Measurements from ENCODE around the gene ATXN7. TPM values are rescaled to one million over a fixed set of nuclear protein-coding genes. Genes with fewer than 3 reads are reported as not detected.

The ATXN7 gene
- total RNA-seq, 2 experiments from 2014 or later: 59.5 to 61.2 TPM

DNA sequence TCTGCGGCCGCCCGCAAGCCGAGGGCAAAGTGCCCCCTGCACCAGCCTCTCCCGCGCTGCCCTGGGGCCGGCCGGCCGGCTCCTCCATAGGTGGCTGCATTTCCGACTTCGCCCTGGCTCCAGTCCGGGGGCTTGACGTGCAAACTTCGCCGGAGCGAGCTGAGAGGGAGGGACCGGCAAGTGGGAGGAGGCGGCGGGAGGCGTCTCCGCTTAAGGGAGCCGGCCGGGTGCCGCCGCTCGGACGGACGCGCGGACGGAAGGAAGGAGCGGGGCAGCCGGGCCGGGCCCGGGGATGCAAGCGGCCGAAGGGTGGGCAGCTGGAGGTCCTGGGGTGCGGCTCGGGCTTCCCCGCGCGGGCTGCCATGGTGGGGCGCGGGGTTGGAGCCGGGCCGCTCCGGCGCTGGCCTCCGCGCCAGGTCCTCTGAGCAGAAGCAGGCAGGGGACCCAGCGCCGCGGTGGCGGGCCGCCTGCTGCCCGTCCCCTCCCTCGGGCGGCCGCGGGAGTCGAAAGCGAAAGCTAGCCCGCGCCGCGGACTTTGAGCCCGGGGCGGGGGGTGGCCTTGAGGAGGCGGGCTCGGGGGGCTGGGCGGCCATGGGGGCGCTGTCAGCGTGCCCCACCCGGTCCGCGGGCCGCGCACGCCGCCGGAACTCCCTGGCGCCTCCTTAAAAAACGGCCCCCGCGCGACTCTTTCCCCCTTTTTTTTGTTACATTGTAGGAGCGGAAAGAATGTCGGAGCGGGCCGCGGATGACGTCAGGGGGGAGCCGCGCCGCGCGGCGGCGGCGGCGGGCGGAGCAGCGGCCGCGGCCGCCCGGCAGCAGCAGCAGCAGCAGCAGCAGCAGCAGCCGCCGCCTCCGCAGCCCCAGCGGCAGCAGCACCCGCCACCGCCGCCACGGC, 48.5 kb downstream of the ATXN7 start, which contains the start of gene SCAANT1:
TSS of gene SCAANT1 (minus strand) at position 511 of the 895 bp plus-strand sequence.
- ChIA-PET CTCF (interaction anchor here (0.7 to 1.0 kb wide), 3 partner anchors 48 to 110 kb away, joined by 3 read pairs; partner anchors contain the start of genes ATXN7 and THOC7), POLR2A (interaction anchor here (0.6 to 3.1 kb wide), 25 partner anchors 10 to 111 kb away, joined by 3 to 32 read pairs (median 4); partner anchors contain the start of genes ATXN7, PSMD6 and THOC7)
- Mint-ChIP-seq H3K36me3 (ENCODE audit: low read depth) (peaks cover 35% of the 10 kb centered on the region), H3K4me1 (peaks cover 51% of the 10 kb centered on the region), H3K4me3 (peak within 1 kb of the TSS; percentile 85), H3K9me3 (no peaks in the 10 kb centered on the region), H3K27ac (peak within 1 kb of the TSS; percentile 96), H3K27me3 (no peaks in the 10 kb centered on the region)
- peak; percentile 80 for DNase-seq

GRCh38 chr3:63912768-63913588, 49.3 kb downstream of the ATXN7 start:
- ChIA-PET POLR2A (interaction anchor here (0.6 to 3.1 kb wide), 17 partner anchors 11 to 110 kb away, joined by 3 to 32 read pairs (median 5); partner anchors contain the start of genes ATXN7, PSMD6 and THOC7), CTCF (no interaction called here)
- peak; percentile 56 for DNase-seq
- H3K4me1 Mint-ChIP-seq: peaks cover 59% of the 10 kb centered on the region
- H3K27ac Mint-ChIP-seq: peak overlapping the region; percentile 79
- peak overlapping the region; percentile 81 for H3K4me3 Mint-ChIP-seq
- H3K36me3 Mint-ChIP-seq (ENCODE audit: low read depth): peaks cover 43% of the 10 kb centered on the region
- H3K27me3 Mint-ChIP-seq: no peaks in the 10 kb centered on the region
- no peaks in the 10 kb centered on the region for H3K9me3 Mint-ChIP-seq

GRCh38 chr3:63914312-63914711, 50.6 kb downstream of the ATXN7 start:
- Mint-ChIP-seq H3K27me3 (no peaks in the 10 kb centered on the region), H3K27ac (peak overlapping the region; percentile 27), H3K36me3 (ENCODE audit: low read depth) (peaks cover 56% of the 10 kb centered on the region), H3K4me1 (peaks cover 66% of the 10 kb centered on the region), H3K9me3 (no peaks in the 10 kb centered on the region), H3K4me3 (peak overlapping the region; percentile 81)
- CTCF ChIA-PET: interaction anchor here (1.2 kb wide), 1 partner anchor 29 kb away, joined by 3 read pairs; no protein-coding TSS in a partner anchor
- no peak for DNase-seq
- POLR2A ChIA-PET: interaction anchor here (0.8 kb wide), 1 partner anchor 19 kb away, joined by 3 read pairs; no protein-coding TSS in a partner anchor

- DNase-seq: no peak
- peaks cover 76% of the 10 kb centered on the region for H3K36me3 Mint-ChIP-seq (ENCODE audit: low read depth)
- no peak overlapping the region for H3K4me3 Mint-ChIP-seq
- H3K4me1 Mint-ChIP-seq: peaks cover 54% of the 10 kb centered on the region
- no peaks in the 10 kb centered on the region for H3K27me3 Mint-ChIP-seq
- no peak overlapping the region for H3K27ac Mint-ChIP-seq
- POLR2A ChIA-PET: no interaction called here
- CTCF ChIA-PET: no interaction called here
- H3K9me3 Mint-ChIP-seq: no peaks in the 10 kb centered on the region
These were observed 54.7 kb downstream of the ATXN7 start for GRCh38 chr3:63918321-63918720.

GRCh38 chr3:63920001-63920400, 56.3 kb downstream of the ATXN7 start:
- Mint-ChIP-seq H3K27ac (no peak overlapping the region), H3K4me1 (peaks cover 44% of the 10 kb centered on the region), H3K27me3 (no peaks in the 10 kb centered on the region), H3K9me3 (no peaks in the 10 kb centered on the region), H3K36me3 (ENCODE audit: low read depth) (peaks cover 76% of the 10 kb centered on the region), H3K4me3 (no peak overlapping the region)
- CTCF ChIA-PET: no interaction called here
- DNase-seq: no peak
- POLR2A ChIA-PET: no interaction called here

GRCh38 chr3:63921741-63922482, 58.2 kb downstream of the ATXN7 start:
- Mint-ChIP-seq H3K27me3 (no peaks in the 10 kb centered on the region), H3K27ac (no peak overlapping the region), H3K4me3 (no peak overlapping the region), H3K9me3 (no peaks in the 10 kb centered on the region), H3K36me3 (ENCODE audit: low read depth) (peaks cover 77% of the 10 kb centered on the region), H3K4me1 (peaks cover 36% of the 10 kb centered on the region)
- CTCF ChIA-PET: no interaction called here
- POLR2A ChIA-PET: interaction anchor here (0.8 kb wide), 1 partner anchor 27 kb away, joined by 3 read pairs; no protein-coding TSS in a partner anchor
- no peak for DNase-seq

DNA sequence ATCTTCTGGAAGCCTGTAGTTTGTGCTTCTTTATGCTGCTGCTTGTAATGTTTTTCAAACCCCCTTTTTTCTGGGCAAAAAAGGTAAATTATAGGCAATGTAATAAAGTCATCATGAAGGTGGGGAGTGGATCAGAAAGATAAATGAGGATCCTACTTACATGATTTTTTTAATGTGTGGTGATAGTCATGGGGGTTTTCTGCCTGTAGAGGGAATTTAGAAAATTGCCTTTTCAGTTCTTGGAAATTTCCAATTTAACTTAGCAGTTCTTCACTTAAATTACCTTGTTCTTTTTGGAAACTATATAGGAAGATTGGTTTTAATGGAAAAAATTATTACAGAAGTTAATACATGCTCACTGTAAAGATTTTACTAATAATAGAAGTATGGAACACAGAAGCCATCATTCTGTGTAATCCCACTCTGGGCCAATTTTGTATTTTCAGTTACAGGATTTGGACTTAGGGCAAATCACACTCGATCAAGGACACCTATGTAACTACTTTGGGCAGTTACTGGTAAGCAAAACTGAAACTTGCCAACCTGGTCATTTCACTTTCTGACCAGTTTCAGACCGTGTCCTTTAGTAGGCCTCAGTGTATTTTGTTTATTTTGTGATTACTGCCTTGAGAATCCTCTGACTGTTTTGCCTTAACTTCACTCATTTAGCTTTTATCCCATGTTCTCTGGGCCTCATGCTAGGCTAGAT, 59.0 kb downstream of the ATXN7 start:
- no peak overlapping the region for H3K27ac Mint-ChIP-seq
- POLR2A ChIA-PET: interaction anchor here (1.2 kb wide), 1 partner anchor 11 kb away, joined by 4 read pairs; the partner anchor contains the start of gene SCAANT1
- no peaks in the 10 kb centered on the region for H3K27me3 Mint-ChIP-seq
- H3K4me3 Mint-ChIP-seq: no peak overlapping the region
- H3K4me1 Mint-ChIP-seq: peaks cover 32% of the 10 kb centered on the region
- no peaks in the 10 kb centered on the region for H3K9me3 Mint-ChIP-seq
- CTCF ChIA-PET: no interaction called here
- DNase-seq: no peak
- H3K36me3 Mint-ChIP-seq (ENCODE audit: low read depth): peaks cover 77% of the 10 kb centered on the region

DNA sequence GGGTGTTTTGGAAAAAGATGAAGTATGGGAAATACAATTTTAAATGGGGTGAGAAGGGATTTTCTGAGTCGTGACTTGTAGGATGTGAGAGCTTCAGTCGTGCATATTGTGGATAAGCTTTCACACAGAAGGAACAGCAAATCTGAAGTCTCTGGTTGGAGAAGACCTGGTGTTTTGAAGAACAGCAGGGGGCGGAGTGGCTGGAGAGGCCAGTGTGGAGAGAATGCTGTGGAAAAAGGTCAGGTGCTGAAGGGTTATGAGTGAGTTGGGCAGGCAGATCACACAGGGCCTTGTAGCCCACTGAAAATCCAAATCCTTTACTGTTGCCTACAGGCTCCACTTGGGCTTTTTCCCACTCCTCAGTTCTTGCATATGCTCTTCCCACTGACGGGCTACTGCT, 62.6 kb downstream of the ATXN7 start:
- no peak for DNase-seq
- Mint-ChIP-seq H3K36me3 (ENCODE audit: low read depth) (peaks cover 67% of the 10 kb centered on the region), H3K9me3 (no peaks in the 10 kb centered on the region), H3K4me1 (peaks cover 27% of the 10 kb centered on the region), H3K27ac (no peak overlapping the region), H3K27me3 (no peaks in the 10 kb centered on the region), H3K4me3 (no peak overlapping the region)
- ChIA-PET CTCF (no interaction called here), POLR2A (interaction anchor here (0.7 to 1.2 kb wide), 2 partner anchors 19 to 25 kb away, joined by 3 read pairs; no protein-coding TSS in a partner anchor)

GRCh38 chr3:63927422-63928280, 64.0 kb downstream of the ATXN7 start:
- peaks cover 62% of the 10 kb centered on the region for H3K36me3 Mint-ChIP-seq (ENCODE audit: low read depth)
- H3K9me3 Mint-ChIP-seq: no peaks in the 10 kb centered on the region
- no peaks in the 10 kb centered on the region for H3K27me3 Mint-ChIP-seq
- no peak for DNase-seq
- ChIA-PET POLR2A (no interaction called here), CTCF (no interaction called here)
- H3K4me3 Mint-ChIP-seq: no peak overlapping the region
- peaks cover 27% of the 10 kb centered on the region for H3K4me1 Mint-ChIP-seq
- no peak overlapping the region for H3K27ac Mint-ChIP-seq

DNA sequence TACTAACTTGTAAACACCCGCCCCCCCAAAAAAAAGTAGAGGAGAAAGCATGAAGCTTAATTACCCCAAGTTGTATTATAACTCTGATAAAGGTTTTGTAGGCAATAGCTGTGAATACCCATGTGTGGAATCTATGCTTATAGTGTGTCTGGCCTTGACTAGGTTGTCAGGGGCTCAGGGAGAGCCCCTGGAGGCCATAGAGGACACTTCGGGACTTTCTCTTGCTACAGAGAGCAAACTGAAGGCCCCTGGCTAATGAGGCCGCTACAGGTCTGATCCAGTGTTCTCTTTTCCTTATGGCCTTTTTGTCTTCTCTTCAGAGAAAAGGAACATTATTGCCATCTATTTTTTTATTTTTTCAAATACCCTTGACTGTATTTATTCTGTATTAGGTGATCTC, 67.6 kb downstream of the ATXN7 start:
- H3K27ac Mint-ChIP-seq: no peak overlapping the region
- CTCF ChIA-PET: no interaction called here

DNA sequence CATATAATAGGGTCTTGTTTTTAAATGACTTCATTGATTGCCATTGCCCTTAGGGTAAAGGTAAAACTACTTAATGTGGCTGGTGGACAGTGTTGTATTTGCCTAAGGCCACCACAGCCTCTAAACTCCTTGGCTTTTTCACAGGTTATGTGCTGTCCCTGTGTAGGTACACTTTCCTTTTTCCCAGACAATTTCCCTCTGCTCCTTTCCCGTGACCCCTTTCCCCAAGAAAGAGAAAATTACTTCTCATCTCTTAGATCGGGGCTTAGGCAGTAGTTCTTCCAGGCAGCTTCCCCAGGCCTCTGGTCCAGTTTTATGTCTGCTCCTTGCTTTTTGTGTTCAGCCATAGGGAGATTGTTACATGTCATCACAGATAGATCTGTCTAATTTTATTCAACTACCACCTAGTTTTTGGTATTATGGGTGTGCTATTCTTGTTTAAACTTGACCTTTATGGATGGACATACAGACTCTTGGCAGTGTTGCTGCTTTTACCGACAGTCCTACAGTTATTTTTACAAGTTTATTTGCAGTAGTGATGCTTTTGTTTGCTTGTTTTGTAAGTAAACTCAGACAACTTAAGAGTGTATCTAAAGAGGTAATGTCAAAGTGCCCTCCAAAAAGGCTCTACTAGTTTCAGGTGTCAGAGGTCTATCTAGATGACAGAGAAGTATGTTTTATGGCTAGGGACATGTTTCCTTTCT, 69.0 kb downstream of the ATXN7 start:
- ChIA-PET POLR2A (interaction anchor here (1.9 kb wide), 1 partner anchor 21 kb away, joined by 6 read pairs; the partner anchor contains the start of gene SCAANT1), CTCF (no interaction called here)
- no peak for DNase-seq
- no peak overlapping the region for H3K4me3 Mint-ChIP-seq
- peak overlapping the region; percentile 81 for H3K27ac Mint-ChIP-seq
- peaks cover 40% of the 10 kb centered on the region for H3K36me3 Mint-ChIP-seq (ENCODE audit: low read depth)
- H3K27me3 Mint-ChIP-seq: no peaks in the 10 kb centered on the region
- no peaks in the 10 kb centered on the region for H3K9me3 Mint-ChIP-seq
- peaks cover 65% of the 10 kb centered on the region for H3K4me1 Mint-ChIP-seq

More for the DNA sequence above, 67.6 kb downstream of the ATXN7 start:
- Mint-ChIP-seq H3K9me3 (no peaks in the 10 kb centered on the region), H3K4me1 (peaks cover 53% of the 10 kb centered on the region), H3K36me3 (ENCODE audit: low read depth) (peaks cover 44% of the 10 kb centered on the region), H3K27me3 (no peaks in the 10 kb centered on the region), H3K4me3 (no peak overlapping the region)
- POLR2A ChIA-PET: no interaction called here
- DNase-seq: no peak
